HepG2 (cell line): ENCODE measurements around the gene SLC17A5. TPM values are rescaled to one million over a fixed set of nuclear protein-coding genes. Genes with fewer than 3 reads are reported as not detected.
A peak's percentile ranks its signal among the peaks of the same experiment; 100 is the strongest.

Experiments used
- ATAC-seq: fragments of 200-7000 bp; cut with Tn5 transposase; 3 replicates; pipeline ENCODE4 v1.9.1; 2020; ENCODE audit warnings: mild to moderate bottlenecking, moderate library complexity
- BruUV-seq: library from RNA; stranded (reverse); fragments of 400-500 nt; replicated peaks from 2 replicates; lab custom pipeline; 2021; lab: Mats Ljungman, UMichigan
- CTCF ChIA-PET: fragments of 300-600 bp; formaldehyde crosslinking; extraction: SDS; loops from one replicate; lab custom pipeline; 2021; ENCODE audit warnings: low total read pairs, inconsistent platforms, low intra/inter-chr PET ratio; lab: Yijun Ruan, JAX
- POLR2A ChIA-PET: fragments of 350-600 bp; sonication (Branson Sonifier 250); formaldehyde crosslinking; loops from one replicate; lab custom pipeline; 2020; ENCODE audit warnings: antibody characterized with exemption, inconsistent platforms; lab: Yijun Ruan, JAX
- DNase-seq: peaks from one replicate; pipeline ENCODE4 v3.0.0-alpha.2; 2015; ENCODE audit warnings: low spot score
- FAIRE-seq: peaks from 3 replicates; lab custom pipeline; 2011; peaks lifted over from hg19 to GRCh38; lab: Jason Lieb, UNC
- H2AFZ ChIP-seq: one replicate; pipeline ENCODE4 v1.6.1; 2011; ENCODE audit warnings: low read length, inconsistent platforms
- H3K27ac ChIP-seq: fragments of 300-600 bp; 3 replicates; pipeline ENCODE4 v1.8.0; 2011; ENCODE audit warnings: mixed run types, mild to moderate bottlenecking, mixed read lengths, low read length, inconsistent platforms; ENCODE audit not compliant: insufficient read depth; ENCODE audit errors: extremely low read length
- H3K27me3 ChIP-seq, 2 experiments: fragments of 200-600 bp in 1 of 2; 2 replicates in 1 of 2; 3 replicates in 1 of 2; pipeline versions ENCODE4 v1.6.0 to v1.8.0; 2011; ENCODE audit warnings: low read length in 2 of 2, mild to moderate bottlenecking in 2 of 2, moderate library complexity in 2 of 2, inconsistent platforms in 1 of 2; ENCODE audit not compliant: insufficient read depth in 2 of 2, control insufficient read depth in 1 of 2
- H3K36me3 ChIP-seq, 2 experiments: fragments of 200-600 bp in 1 of 2; replicated peaks in 1 of 2; 2 replicates in 1 of 2; 3 replicates in 1 of 2; pipeline versions ENCODE4 v1.5.1 to v1.8.0; 2011; ENCODE audit warnings: low read length in 2 of 2, inconsistent platforms in 1 of 2; ENCODE audit not compliant: insufficient read depth in 2 of 2, control insufficient read depth in 1 of 2
- H3K4me1 ChIP-seq: 2 replicates; pipeline ENCODE4 v1.5.1; 2012; ENCODE audit warnings: low read length, inconsistent platforms; ENCODE audit not compliant: insufficient read depth
- H3K4me2 ChIP-seq: 2 replicates; pipeline ENCODE4 v1.6.0; 2011; ENCODE audit warnings: low read depth, low read length, inconsistent platforms
- H3K4me3 ChIP-seq, 3 experiments: fragments of 200-600 bp in 1 of 3; sonication (generic), shearing (Covaris generic) in 1 of 3; replicated peaks in 1 of 3; 2 replicates each; pipeline ENCODE4 v1.5.1; 2011 to 2016; ENCODE audit warnings: low read length in 3 of 3, inconsistent platforms in 2 of 3, low read depth in 2 of 3, mild to moderate bottlenecking in 2 of 3, control low read depth in 1 of 3, mixed read lengths in 1 of 3; ENCODE audit not compliant: insufficient read depth in 1 of 3
- H3K79me2 ChIP-seq: one replicate; pipeline ENCODE4 v1.6.1; 2011; ENCODE audit warnings: low read length, inconsistent platforms; ENCODE audit not compliant: insufficient read depth
- H3K9ac ChIP-seq: 2 replicates; pipeline ENCODE4 v1.6.0; 2011; ENCODE audit warnings: mild to moderate bottlenecking, low read depth, low read length, inconsistent platforms; ENCODE audit not compliant: insufficient read depth
- H3K9me3 ChIP-seq: 2 replicates; pipeline ENCODE4 v1.5.1; 2012; ENCODE audit warnings: mild to moderate bottlenecking, low read length
- H4K20me1 ChIP-seq: 2 replicates; pipeline ENCODE4 v1.6.0; 2011; ENCODE audit warnings: inconsistent platforms, mild to moderate bottlenecking, low read length, moderate library complexity; ENCODE audit not compliant: insufficient read depth
- NR2C2 ChIP-seq: sonication (generic); formaldehyde crosslinking; IDR thresholded peaks from 2 replicates; pipeline ENCODE4 v1.4.0; 2020; ENCODE audit warnings: missing genetic modification reagents, mild to moderate bottlenecking, moderate library complexity, borderline replicate concordance
- SOX6 ChIP-seq, 2 experiments: fragments of 450-650 bp in 1 of 2; sonication (generic) in 1 of 2; formaldehyde crosslinking in 1 of 2; IDR thresholded peaks; 2 replicates each; pipeline versions ENCODE4 v1.4.0 to v1.6.1; 2017 to 2020; ENCODE audit warnings: antibody characterized with exemption in 1 of 2, mild to moderate bottlenecking in 1 of 2, missing genetic modification reagents in 1 of 2
- TGIF2 ChIP-seq: IDR thresholded peaks from 2 replicates; pipeline ENCODE4 v1.6.1; 2016; ENCODE audit warnings: control low read depth, missing compliant biosample characterization
- ZNF460 ChIP-seq: sonication (generic); formaldehyde crosslinking; IDR thresholded peaks from 2 replicates; pipeline ENCODE4 v1.5.1; 2020; ENCODE audit warnings: missing genetic modification reagents, mild to moderate bottlenecking, borderline replicate concordance
- ZNF766 ChIP-seq: sonication (generic); formaldehyde crosslinking; IDR thresholded peaks from 2 replicates; pipeline ENCODE4 v1.5.0; 2020; ENCODE audit warnings: missing genetic modification reagents, borderline replicate concordance
- WGBS: methylation state at CpG from one replicate; pipeline ENCODE4 v1.1.6; 2017; ENCODE audit warnings: low lambda C conversion rate; 5-methylcytosine and 5-hydroxymethylcytosine counted together
- in situ Hi-C: cut with HindIII; loops from 2 replicates; pipeline ENCODE4 v1.10.0; 2017; ENCODE audit warnings: low pct_unique_long_range_greater_than_20kb; ENCODE audit not compliant: extremely low pct_ligation_motif_present
- intact Hi-C: fragments of 100-400 bp; cut with micrococcal nuclease; formaldehyde crosslinking; loops from one replicate; pipeline ENCODE4 v1.10.0; 2022; ENCODE audit not compliant: unreplicated experiment
- polyA plus RNA-seq, 8 experiments: library from polyadenylated mRNA; depleted of rRNA in 3 of 8; stranded (reverse) in 7 of 8; unstranded in 1 of 8; fragments of >200 nt; fragmentation: Illumina TruSeq in 4 of 8; extraction: Trizol in 4 of 8; gene quantifications; 2 replicates each; pipeline versions ENCODE4 v1.2.1 to v1.2.3, GENCODE V29; 2011 to 2016; ENCODE audit warnings: low read depth in 4 of 8, missing spikeins in 1 of 8, mixed read lengths in 1 of 8; ENCODE audit not compliant: insufficient read depth in 1 of 8
- total RNA-seq, 5 experiments: library from RNA; depleted of rRNA; stranded (reverse); fragments of >200 nt; fragmentation: Illumina TruSeq; extraction: Trizol; gene quantifications; 2 replicates each; pipeline ENCODE4 v1.2.3, GENCODE V29; 2016; ENCODE audit warnings: low read depth in 1 of 5
- TF ChIP-seq, protein P1 (sequence below): IDR thresholded peaks from 2 replicates; pipeline ENCODE4 v1.6.1; 2016; ENCODE audit warnings: missing genetic modification reagents, missing compliant biosample characterization
- TF ChIP-seq, protein P2 (sequence below): sonication (generic); formaldehyde crosslinking; IDR thresholded peaks from 2 replicates; pipeline ENCODE4 v1.8.1; 2023; ENCODE audit warnings: mild to moderate bottlenecking, inconsistent platforms, moderate library complexity, missing genetic modification reagents, borderline replicate concordance
- TF ChIP-seq, protein P3 (sequence below): IDR thresholded peaks from 2 replicates; pipeline ENCODE4 v1.6.1; 2012; ENCODE audit warnings: inconsistent platforms
- TF ChIP-seq, protein P4 (sequence below): IDR thresholded peaks from 2 replicates; pipeline ENCODE4 v1.6.1; 2012; ENCODE audit warnings: low read depth, low read length, improper control_type of control experiment
- TF ChIP-seq, protein P5 (sequence below): sonication (generic); formaldehyde crosslinking; IDR thresholded peaks from 2 replicates; pipeline ENCODE4 v1.4.0; 2020; ENCODE audit warnings: missing genetic modification reagents

Gene SLC17A5
- total and polyA plus RNA-seq, 2 of the 13 experiments (the other 11 are each of a cell fraction or from before 2014, with no cell fraction given) = 18.3 to 20.5 TPM

DNA sequence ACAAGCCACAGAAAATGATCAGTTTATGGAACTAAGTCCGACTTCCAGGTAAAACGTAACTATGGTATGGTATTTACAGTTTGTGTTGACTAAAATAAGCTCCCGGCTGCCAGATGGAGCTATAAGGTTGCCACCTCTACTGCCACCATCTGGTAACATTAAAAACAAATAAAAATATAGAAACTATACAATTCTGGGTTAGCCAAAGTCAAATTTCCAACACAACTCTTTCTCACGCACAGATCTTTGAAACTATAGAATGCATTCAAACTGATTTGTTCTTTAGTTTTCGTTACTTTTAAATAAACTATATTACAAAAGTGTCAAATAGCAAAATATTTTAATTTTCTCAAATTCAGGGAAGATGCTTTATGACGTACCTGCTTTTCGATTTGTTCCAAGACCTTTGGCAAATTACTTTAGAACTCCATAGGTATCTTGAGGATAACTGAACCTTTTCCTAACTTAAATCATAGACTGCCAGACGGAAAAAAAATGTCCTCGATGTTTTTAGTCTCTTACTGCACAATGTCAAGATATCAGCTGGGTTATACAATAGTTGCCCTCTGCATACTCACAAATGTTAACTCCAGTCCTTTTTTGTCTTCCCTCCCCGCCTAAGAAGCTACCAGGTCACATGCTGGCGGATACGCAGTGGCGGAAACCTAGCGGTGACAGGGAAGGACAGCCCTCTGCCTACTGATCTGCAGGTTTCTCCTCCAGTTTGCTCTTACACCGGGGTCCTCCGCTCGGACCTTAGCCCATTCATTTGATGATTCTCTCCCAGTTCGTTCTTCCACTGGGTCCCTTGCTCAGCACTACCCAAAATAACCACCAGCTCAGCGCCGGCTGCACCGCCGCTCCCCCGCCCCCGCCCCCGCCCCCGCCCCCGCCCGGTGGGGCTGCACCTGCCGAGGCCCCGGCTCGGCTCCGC lies 888 bp downstream of the SLC17A5 start:
- H3K4me3 ChIP-seq = peak overlapping the region; percentile 84 to 98 (median 86)
- in situ Hi-C loops (no loop called here), intact Hi-C loops (loop anchor here (2.0 to 10.0 kb wide), 5 partner anchors 138 to 1589 kb away; partner anchors contain the start of gene COX7A2)
- peak overlapping the region; percentile 95 for H3K9ac ChIP-seq
- peaks cover 8% of the 10 kb centered on the region for H3K79me2 ChIP-seq
- WGBS = 4% methylated on average over 28 of the region's 32 CpGs
- peaks cover 2 to 3% of the 10 kb centered on the region in 2 experiments; a peak in 1 of 5 replicates for H3K36me3 ChIP-seq
- POLR2A ChIA-PET = interaction anchor here (0.8 to 3.9 kb wide), 13 partner anchors 15 to 191 kb away, joined by 3 to 46 read pairs (median 11); partner anchors contain the start of genes EEF1A1 and MTO1
- TSS peak; percentile 76 for BruUV-seq
- CTCF ChIA-PET = no interaction called here
- H3K4me1 ChIP-seq = peaks cover 28% of the 10 kb centered on the region
- ATAC-seq (peak; percentile 80), FAIRE-seq (peak; percentile 87), DNase-seq (peak; percentile 80)
- no peaks in the 10 kb centered on the region; a peak in 1 of 5 replicates for H3K27me3 ChIP-seq
- peak overlapping the region; percentile 95 for H2AFZ ChIP-seq
- no peaks in the 10 kb centered on the region for H4K20me1 ChIP-seq
- peak overlapping the region; percentile 87 for H3K4me2 ChIP-seq
- no peaks in the 10 kb centered on the region for H3K9me3 ChIP-seq
- peak overlapping the region; percentile 96 for H3K27ac ChIP-seq
- peak; percentile 60; the same call in 1 of the 2 replicates for TF ChIP-seq TGIF2 (CRISPR knock-in tag)
- TF ChIP-seq, protein P1, sequence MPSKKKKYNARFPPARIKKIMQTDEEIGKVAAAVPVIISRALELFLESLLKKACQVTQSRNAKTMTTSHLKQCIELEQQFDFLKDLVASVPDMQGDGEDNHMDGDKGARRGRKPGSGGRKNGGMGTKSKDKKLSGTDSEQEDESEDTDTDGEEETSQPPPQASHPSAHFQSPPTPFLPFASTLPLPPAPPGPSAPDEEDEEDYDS (CRISPR knock-in tag) = peak; percentile 23; the same call in 1 of the 2 replicates
- no peak for TF ChIP-seq ZNF766
- TF ChIP-seq, protein P2, sequence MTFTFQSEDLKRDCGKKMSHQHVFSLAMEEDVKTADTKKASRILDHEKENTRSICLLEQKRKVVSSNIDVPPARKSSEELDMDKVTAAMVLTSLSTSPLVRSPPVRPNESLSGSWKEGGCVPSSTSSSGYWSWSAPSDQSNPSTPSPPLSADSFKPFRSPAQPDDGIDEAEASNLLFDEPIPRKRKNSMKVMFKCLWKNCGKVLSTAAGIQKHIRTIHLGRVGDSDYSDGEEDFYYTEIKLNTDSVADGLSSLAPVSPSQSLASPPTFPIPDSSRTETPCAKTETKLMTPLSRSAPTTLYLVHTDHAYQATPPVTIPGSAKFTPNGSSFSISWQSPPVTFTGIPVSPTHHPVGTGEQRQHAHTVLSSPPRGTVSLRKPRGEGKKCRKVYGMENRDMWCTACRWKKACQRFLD = 0 out of 2 replicates have a peak, but pooled peaks have one; percentile 9
- TF ChIP-seq, protein P3, sequence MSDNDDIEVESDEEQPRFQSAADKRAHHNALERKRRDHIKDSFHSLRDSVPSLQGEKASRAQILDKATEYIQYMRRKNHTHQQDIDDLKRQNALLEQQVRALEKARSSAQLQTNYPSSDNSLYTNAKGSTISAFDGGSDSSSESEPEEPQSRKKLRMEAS = peak; percentile 59
- TF ChIP-seq, protein P4, sequence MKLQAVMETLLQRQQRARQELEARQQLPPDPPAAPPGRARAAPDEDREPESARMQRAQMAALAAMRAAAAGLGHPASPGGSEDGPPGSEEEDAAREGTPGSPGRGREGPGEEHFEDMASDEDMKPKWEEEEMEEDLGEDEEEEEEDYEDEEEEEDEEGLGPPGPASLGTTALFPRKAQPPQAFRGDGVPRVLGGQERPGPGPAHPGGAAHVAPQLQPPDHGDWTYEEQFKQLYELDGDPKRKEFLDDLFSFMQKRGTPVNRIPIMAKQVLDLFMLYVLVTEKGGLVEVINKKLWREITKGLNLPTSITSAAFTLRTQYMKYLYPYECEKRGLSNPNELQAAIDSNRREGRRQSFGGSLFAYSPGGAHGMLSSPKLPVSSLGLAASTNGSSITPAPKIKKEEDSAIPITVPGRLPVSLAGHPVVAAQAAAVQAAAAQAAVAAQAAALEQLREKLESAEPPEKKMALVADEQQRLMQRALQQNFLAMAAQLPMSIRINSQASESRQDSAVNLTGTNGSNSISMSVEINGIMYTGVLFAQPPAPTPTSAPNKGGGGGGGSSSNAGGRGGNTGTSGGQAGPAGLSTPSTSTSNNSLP = peak; percentile 85
- TF ChIP-seq SOX6 (IDR thresholded peaks at IDR 0.05) = no peak
- 0 out of 2 replicates have a peak, but pooled peaks have one; percentile 33 for TF ChIP-seq SOX6 (CRISPR knock-in tag; IDR thresholded peaks at IDR 0.05)
- TF ChIP-seq NR2C2 (CRISPR knock-in tag) = 0 out of 2 replicates have a peak, but pooled peaks have one; percentile 8
- no peak for TF ChIP-seq ZNF460 (CRISPR knock-in tag)
- TF ChIP-seq, protein P5, sequence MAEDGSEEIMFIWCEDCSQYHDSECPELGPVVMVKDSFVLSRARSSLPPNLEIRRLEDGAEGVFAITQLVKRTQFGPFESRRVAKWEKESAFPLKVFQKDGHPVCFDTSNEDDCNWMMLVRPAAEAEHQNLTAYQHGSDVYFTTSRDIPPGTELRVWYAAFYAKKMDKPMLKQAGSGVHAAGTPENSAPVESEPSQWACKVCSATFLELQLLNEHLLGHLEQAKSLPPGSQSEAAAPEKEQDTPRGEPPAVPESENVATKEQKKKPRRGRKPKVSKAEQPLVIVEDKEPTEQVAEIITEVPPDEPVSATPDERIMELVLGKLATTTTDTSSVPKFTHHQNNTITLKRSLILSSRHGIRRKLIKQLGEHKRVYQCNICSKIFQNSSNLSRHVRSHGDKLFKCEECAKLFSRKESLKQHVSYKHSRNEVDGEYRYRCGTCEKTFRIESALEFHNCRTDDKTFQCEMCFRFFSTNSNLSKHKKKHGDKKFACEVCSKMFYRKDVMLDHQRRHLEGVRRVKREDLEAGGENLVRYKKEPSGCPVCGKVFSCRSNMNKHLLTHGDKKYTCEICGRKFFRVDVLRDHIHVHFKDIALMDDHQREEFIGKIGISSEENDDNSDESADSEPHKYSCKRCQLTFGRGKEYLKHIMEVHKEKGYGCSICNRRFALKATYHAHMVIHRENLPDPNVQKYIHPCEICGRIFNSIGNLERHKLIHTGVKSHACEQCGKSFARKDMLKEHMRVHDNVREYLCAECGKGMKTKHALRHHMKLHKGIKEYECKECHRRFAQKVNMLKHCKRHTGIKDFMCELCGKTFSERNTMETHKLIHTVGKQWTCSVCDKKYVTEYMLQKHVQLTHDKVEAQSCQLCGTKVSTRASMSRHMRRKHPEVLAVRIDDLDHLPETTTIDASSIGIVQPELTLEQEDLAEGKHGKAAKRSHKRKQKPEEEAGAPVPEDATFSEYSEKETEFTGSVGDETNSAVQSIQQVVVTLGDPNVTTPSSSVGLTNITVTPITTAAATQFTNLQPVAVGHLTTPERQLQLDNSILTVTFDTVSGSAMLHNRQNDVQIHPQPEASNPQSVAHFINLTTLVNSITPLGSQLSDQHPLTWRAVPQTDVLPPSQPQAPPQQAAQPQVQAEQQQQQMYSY (CRISPR knock-in tag) = peak; percentile 69
